ENCODE measurements around the gene ONECUT2. TPM values are rescaled to one million over a fixed set of nuclear protein-coding genes. Genes with fewer than 3 reads are reported as not detected.

The ONECUT2 gene
- polyA plus RNA-seq, 1 of the 3 experiments (the other 2 are of a cell fraction): 0.16 TPM

GRCh38 chr18:57529151-57529550, 94.0 kb downstream of the ONECUT2 start:
- ChIA-PET POLR2A (no interaction called here), CTCF (no interaction called here)
- DNase-seq: no peak
- Histone ChIP-seq H3K4me2 (no peak overlapping the region), H3K79me2 (ENCODE audit: insufficient read depth) (no peaks in the 10 kb centered on the region), H3K9ac (no peak overlapping the region), H3K27ac (ENCODE audit: low read depth in 2 of 2, low read length in 1 of 2) (no peak overlapping the region), H3F3A (replicated peaks; ENCODE audit: insufficient read depth) (no peaks in the 10 kb centered on the region), H3K9me3 (no peaks in the 10 kb centered on the region), H3K4me3 (ENCODE audit: low read depth in 2 of 2, low read length in 1 of 2) (no peak overlapping the region), H4K20me1 (ENCODE audit: insufficient read depth) (no peaks in the 10 kb centered on the region), H2AFZ (ENCODE audit: low read depth) (no peak overlapping the region), H3K4me1 (ENCODE audit: control insufficient read depth in 1 of 2, insufficient read depth in 2 of 2, low read depth in 1 of 2, low read length in 1 of 2) (peaks cover 0 to 17% of the 10 kb centered on the region in 2 experiments; a peak in 1 of 4 replicates), H3K9me2 (no peaks in the 10 kb centered on the region), H3K36me3 (replicated peaks in 1 of 2; ENCODE audit: control insufficient read depth in 1 of 2, insufficient read depth in 2 of 2, low read length in 1 of 2) (no peaks in the 10 kb centered on the region), H3K27me3 (ENCODE audit: insufficient read depth) (no peaks in the 10 kb centered on the region; the same call in 1 of the 2 replicates)
- 51% methylated on average over 7 of the region's 7 CpGs for WGBS (ENCODE audit: low lambda C conversion rate)
- TF ChIP-seq GATA2 (CRISPR knock-in tag; IDR thresholded peaks at IDR 0.05): no peak
- no peak for TF ChIP-seq SIN3A (IDR thresholded peaks at IDR 0.05; ENCODE audit: borderline replicate concordance, low read depth, low read length)
- no peak for TF ChIP-seq NRF1 (IDR thresholded peaks at IDR 0.05; ENCODE audit: low read depth, low read length)
- TF ChIP-seq TCF12 (IDR thresholded peaks at IDR 0.05): no peak
- TF ChIP-seq CHD2 (IDR thresholded peaks at IDR 0.05; ENCODE audit: low read length, partially characterized antibody): no peak
- TF ChIP-seq EZH2phosphoT487 (IDR thresholded peaks at IDR 0.05; ENCODE audit: borderline replicate concordance, low read depth): no peak
- no peak for TF ChIP-seq MEF2A (IDR thresholded peaks at IDR 0.05; ENCODE audit: borderline replicate concordance, low read depth)
- no peak for TF ChIP-seq GABPA (IDR thresholded peaks at IDR 0.05; ENCODE audit: low read depth)
- TF ChIP-seq IRF3 (IDR thresholded peaks at IDR 0.05; ENCODE audit: low read depth, low read length): no peak
- TF ChIP-seq TEAD4 (IDR thresholded peaks at IDR 0.05; ENCODE audit: borderline replicate concordance, insufficient read depth): no peak
- no peak for TF ChIP-seq EP300 (IDR thresholded peaks at IDR 0.05; ENCODE audit: borderline replicate concordance in 1 of 2, low read depth in 1 of 2, low read length in 1 of 2)
- no peak for TF ChIP-seq REST (IDR thresholded peaks at IDR 0.05; ENCODE audit: low read depth, low read length)

Measured in SK-N-SH (cell line).